ENCODE results near the gene CORO2A. TPM values are rescaled to one million over a fixed set of nuclear protein-coding genes. Genes with fewer than 3 reads are reported as not detected.

Gene CORO2A
- total and polyA plus RNA-seq, 2 of the 13 experiments (the other 11 are each of a cell fraction or from before 2014, with no cell fraction given): 14.4 to 15.3 TPM

DNA sequence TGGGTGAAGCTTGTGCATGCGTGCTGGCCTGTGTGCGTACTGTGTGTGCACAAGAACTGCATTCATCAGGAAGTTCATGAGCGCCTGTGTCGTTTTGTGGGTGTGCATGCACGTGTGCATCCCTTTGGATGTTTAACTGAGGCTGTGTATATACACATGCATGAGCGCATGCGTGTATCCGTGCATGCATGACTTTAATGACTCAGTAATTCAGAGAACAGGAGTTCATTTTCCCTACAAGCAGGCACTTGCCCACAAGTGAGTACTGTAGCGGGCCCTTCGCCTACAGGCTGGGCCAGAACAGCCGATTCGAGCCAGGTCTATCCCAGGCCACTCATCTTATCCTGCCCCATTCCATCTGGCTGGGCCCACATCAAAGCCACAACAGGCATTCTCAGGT is 29.8 kb downstream of the CORO2A start (continued):
- TF ChIP-seq, protein P1, sequence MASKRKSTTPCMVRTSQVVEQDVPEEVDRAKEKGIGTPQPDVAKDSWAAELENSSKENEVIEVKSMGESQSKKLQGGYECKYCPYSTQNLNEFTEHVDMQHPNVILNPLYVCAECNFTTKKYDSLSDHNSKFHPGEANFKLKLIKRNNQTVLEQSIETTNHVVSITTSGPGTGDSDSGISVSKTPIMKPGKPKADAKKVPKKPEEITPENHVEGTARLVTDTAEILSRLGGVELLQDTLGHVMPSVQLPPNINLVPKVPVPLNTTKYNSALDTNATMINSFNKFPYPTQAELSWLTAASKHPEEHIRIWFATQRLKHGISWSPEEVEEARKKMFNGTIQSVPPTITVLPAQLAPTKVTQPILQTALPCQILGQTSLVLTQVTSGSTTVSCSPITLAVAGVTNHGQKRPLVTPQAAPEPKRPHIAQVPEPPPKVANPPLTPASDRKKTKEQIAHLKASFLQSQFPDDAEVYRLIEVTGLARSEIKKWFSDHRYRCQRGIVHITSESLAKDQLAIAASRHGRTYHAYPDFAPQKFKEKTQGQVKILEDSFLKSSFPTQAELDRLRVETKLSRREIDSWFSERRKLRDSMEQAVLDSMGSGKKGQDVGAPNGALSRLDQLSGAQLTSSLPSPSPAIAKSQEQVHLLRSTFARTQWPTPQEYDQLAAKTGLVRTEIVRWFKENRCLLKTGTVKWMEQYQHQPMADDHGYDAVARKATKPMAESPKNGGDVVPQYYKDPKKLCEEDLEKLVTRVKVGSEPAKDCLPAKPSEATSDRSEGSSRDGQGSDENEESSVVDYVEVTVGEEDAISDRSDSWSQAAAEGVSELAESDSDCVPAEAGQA (IDR thresholded peaks at IDR 0.05; ENCODE audit: low read depth): no peak
- TF ChIP-seq, protein P1 (CRISPR knock-in tag; IDR thresholded peaks at IDR 0.05; ENCODE audit: borderline replicate concordance): no peak
- no peak for TF ChIP-seq ONECUT2 (CRISPR knock-in tag; IDR thresholded peaks at IDR 0.05)
- no peak for TF ChIP-seq ZEB1 (IDR thresholded peaks at IDR 0.05; ENCODE audit: insufficient replicate concordance, low read depth)

DNA sequence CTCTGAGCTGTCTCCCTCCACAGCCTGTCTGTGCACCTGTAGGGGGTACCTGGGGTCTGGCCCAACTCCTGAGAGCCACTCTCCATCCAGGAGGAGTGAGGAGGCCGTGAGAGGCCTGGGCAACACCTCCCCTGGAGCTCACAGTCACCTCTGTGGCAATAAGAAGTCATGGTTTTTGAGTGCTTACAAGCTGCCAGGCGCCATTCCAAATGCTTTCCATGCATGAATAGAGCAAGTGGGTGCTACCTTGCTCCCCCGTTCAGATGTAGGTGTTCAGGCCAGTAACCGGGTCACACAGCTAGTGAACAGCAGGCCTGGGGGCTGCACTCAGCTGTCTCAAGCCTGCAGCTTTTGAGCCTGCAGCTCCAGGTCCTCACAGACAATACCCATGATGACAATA is 30.6 kb downstream of the CORO2A start:
- H3K27me3 ChIP-seq (ENCODE audit: control insufficient read depth in 1 of 2, insufficient read depth in 2 of 2, low read length in 2 of 2): no peaks in the 10 kb centered on the region
- peaks cover 3 to 7% of the 10 kb centered on the region in 2 experiments; a peak in 3 of 5 replicates for H3K36me3 ChIP-seq (replicated peaks in 1 of 2; ENCODE audit: control insufficient read depth in 1 of 2, insufficient read depth in 2 of 2, low read length in 2 of 2)
- no peak overlapping the region for H3K9ac ChIP-seq (ENCODE audit: insufficient read depth, low read depth, low read length)
- H2AFZ ChIP-seq (ENCODE audit: low read length): no peak overlapping the region
- intact Hi-C loops (cut with micrococcal nuclease; ENCODE audit: unreplicated experiment): loop anchor here (10.0 kb wide), 1 partner anchor 47 kb away; the partner anchor contains the start of gene TRIM14
- no peak overlapping the region for H3K27ac ChIP-seq (ENCODE audit: extremely low read length, insufficient read depth, low read length)
- ChIA-PET CTCF (ENCODE audit: low intra/inter-chr PET ratio, low total read pairs) (no interaction called here), POLR2A (interaction anchor here (1.4 kb wide), 1 partner anchor 21 kb away, joined by 3 read pairs; no protein-coding TSS in a partner anchor)
- H3K79me2 ChIP-seq (ENCODE audit: insufficient read depth, low read length): peaks cover 21% of the 10 kb centered on the region
- in situ Hi-C loops (cut with HindIII; ENCODE audit: extremely low pct_ligation_motif_present, low pct_unique_long_range_greater_than_20kb): no loop called here
- no peak overlapping the region for H3K4me2 ChIP-seq (ENCODE audit: low read depth, low read length)
- WGBS (ENCODE audit: low lambda C conversion rate): 90% methylated on average over 2 of the region's 4 CpGs
- BruUV-seq (replicated peaks): no TSS peak
- FAIRE-seq (no peak), ATAC-seq (no peak), DNase-seq (ENCODE audit: low spot score) (no peak)
- H3K4me1 ChIP-seq (ENCODE audit: insufficient read depth, low read length): peaks cover 57% of the 10 kb centered on the region
- no peaks in the 10 kb centered on the region for H4K20me1 ChIP-seq (ENCODE audit: insufficient read depth, low read length)
- TF ChIP-seq SYNCRIP (IDR thresholded peaks at IDR 0.05; ENCODE audit: insufficient read depth, low read depth, low read length): no peak
- H3K9me3 ChIP-seq (ENCODE audit: low read length): no peaks in the 10 kb centered on the region
- H3K4me3 ChIP-seq (replicated peaks in 1 of 3; ENCODE audit: insufficient read depth in 1 of 3, low read depth in 2 of 3, low read length in 3 of 3): no peak overlapping the region

Data from HepG2 (cell line).